ENCODE measurements around the gene ZNF511.

The ZNF511 gene

GRCh38 chr10:133275684-133276092 is 33.0 kb upstream of the ZNF511 start:
- WGBS: 46% methylated on average over 12 of the region's 12 CpGs
- H3K27ac ChIP-seq (ENCODE audit: low read depth, low read length): no peak overlapping the region
- 0 out of 2 replicates have a peak, but pooled peaks cover 3% of the 10 kb centered on the region for H3K4me1 ChIP-seq (ENCODE audit: insufficient read depth, low read length)
- no peaks in the 10 kb centered on the region for H3K9me3 ChIP-seq (ENCODE audit: insufficient read depth, low read depth, low read length)
- H3K4me3 ChIP-seq (ENCODE audit: low read length): no peak overlapping the region; the same call in 1 of the 2 replicates
- peaks cover 12% of the 10 kb centered on the region for H3K27me3 ChIP-seq (ENCODE audit: insufficient read depth, low read length)
- H3K36me3 ChIP-seq (ENCODE audit: insufficient read depth, low read length): peaks cover 15% of the 10 kb centered on the region; the same call in 1 of the 2 replicates
- H3K9ac ChIP-seq (ENCODE audit: low read depth, low read length): no peak overlapping the region

GRCh38 chr10:133276100-133276434 is 32.6 kb upstream of the ZNF511 start:
- H3K27me3 ChIP-seq (ENCODE audit: insufficient read depth, low read length): peaks cover 12% of the 10 kb centered on the region
- H3K36me3 ChIP-seq (ENCODE audit: insufficient read depth, low read length): peaks cover 15% of the 10 kb centered on the region; the same call in 1 of the 2 replicates
- H3K27ac ChIP-seq (ENCODE audit: low read depth, low read length): no peak overlapping the region
- 51% methylated on average over 6 of the region's 6 CpGs for WGBS
- H3K9ac ChIP-seq (ENCODE audit: low read depth, low read length): no peak overlapping the region
- H3K4me1 ChIP-seq (ENCODE audit: insufficient read depth, low read length): 0 out of 2 replicates have a peak, but pooled peaks cover 3% of the 10 kb centered on the region
- no peaks in the 10 kb centered on the region for H3K9me3 ChIP-seq (ENCODE audit: insufficient read depth, low read depth, low read length)
- peak overlapping the region; percentile 53 for H3K4me3 ChIP-seq (ENCODE audit: low read length)

- Histone ChIP-seq H3K4me3 (ENCODE audit: low read length) (peak within 1 kb of the TSS; percentile 53), H3K4me1 (ENCODE audit: insufficient read depth, low read length) (0 out of 2 replicates have a peak, but pooled peaks cover 3% of the 10 kb centered on the region), H3K9ac (ENCODE audit: low read depth, low read length) (no peak within 1 kb of the TSS; the same call in 1 of the 2 replicates), H3K9me3 (ENCODE audit: insufficient read depth, low read depth, low read length) (no peaks in the 10 kb centered on the region), H3K36me3 (ENCODE audit: insufficient read depth, low read length) (peaks cover 20% of the 10 kb centered on the region), H3K27ac (ENCODE audit: low read depth, low read length) (no peak within 1 kb of the TSS), H3K27me3 (ENCODE audit: insufficient read depth, low read length) (peaks cover 12% of the 10 kb centered on the region)
- WGBS: 8% methylated on average over 62 of the region's 63 CpGs
Measured at GRCh38 chr10:133276435-133277201, 32.1 kb upstream of the ZNF511 start, which contains the start of gene ADAM8. TSS of gene ADAM8 (minus strand) at chr10:133276868. CDS start at chr10:133276817, 51 bp downstream.

- H3K36me3 ChIP-seq (ENCODE audit: insufficient read depth, low read length): peaks cover 28% of the 10 kb centered on the region
- peaks cover 12% of the 10 kb centered on the region for H3K27me3 ChIP-seq (ENCODE audit: insufficient read depth, low read length)
- peak overlapping the region; percentile 53; the same call in 1 of the 2 replicates for H3K4me3 ChIP-seq (ENCODE audit: low read length)
- H3K9me3 ChIP-seq (ENCODE audit: insufficient read depth, low read depth, low read length): no peaks in the 10 kb centered on the region
- H3K4me1 ChIP-seq (ENCODE audit: insufficient read depth, low read length): 0 out of 2 replicates have a peak, but pooled peaks cover 3% of the 10 kb centered on the region
- 81% methylated on average over 25 of the region's 25 CpGs for WGBS
- H3K27ac ChIP-seq (ENCODE audit: low read depth, low read length): no peak overlapping the region
- no peak overlapping the region for H3K9ac ChIP-seq (ENCODE audit: low read depth, low read length)
Measured at GRCh38 chr10:133277277-133277992, 31.3 kb upstream of the ZNF511 start.

- Histone ChIP-seq H3K27ac (ENCODE audit: low read depth, low read length) (no peak overlapping the region), H3K4me1 (ENCODE audit: insufficient read depth, low read length) (0 out of 2 replicates have a peak, but pooled peaks cover 3% of the 10 kb centered on the region), H3K9ac (ENCODE audit: low read depth, low read length) (no peak overlapping the region), H3K9me3 (ENCODE audit: insufficient read depth, low read depth, low read length) (no peaks in the 10 kb centered on the region), H3K36me3 (ENCODE audit: insufficient read depth, low read length) (peaks cover 34% of the 10 kb centered on the region), H3K4me3 (ENCODE audit: low read length) (no peak overlapping the region), H3K27me3 (ENCODE audit: insufficient read depth, low read length) (peaks cover 12% of the 10 kb centered on the region)
- WGBS: 90% methylated on average over 12 of the region's 12 CpGs
Measured at GRCh38 chr10:133277993-133278576, 30.6 kb upstream of the ZNF511 start.

GRCh38 chr10:133278577-133279265 is 30.0 kb upstream of the ZNF511 start:
- WGBS: 88% methylated on average over 19 of the region's 19 CpGs
- Histone ChIP-seq H3K4me3 (ENCODE audit: low read length) (no peak overlapping the region), H3K36me3 (ENCODE audit: insufficient read depth, low read length) (peaks cover 40% of the 10 kb centered on the region), H3K9ac (ENCODE audit: low read depth, low read length) (no peak overlapping the region), H3K27ac (ENCODE audit: low read depth, low read length) (no peak overlapping the region), H3K9me3 (ENCODE audit: insufficient read depth, low read depth, low read length) (no peaks in the 10 kb centered on the region), H3K27me3 (ENCODE audit: insufficient read depth, low read length) (peaks cover 12% of the 10 kb centered on the region), H3K4me1 (ENCODE audit: insufficient read depth, low read length) (0 out of 2 replicates have a peak, but pooled peaks cover 3% of the 10 kb centered on the region)

- 0 out of 2 replicates have a peak, but pooled peaks cover 3% of the 10 kb centered on the region for H3K4me1 ChIP-seq (ENCODE audit: insufficient read depth, low read length)
- no peak overlapping the region for H3K27ac ChIP-seq (ENCODE audit: low read depth, low read length)
- peaks cover 12% of the 10 kb centered on the region for H3K27me3 ChIP-seq (ENCODE audit: insufficient read depth, low read length)
- H3K9me3 ChIP-seq (ENCODE audit: insufficient read depth, low read depth, low read length): no peaks in the 10 kb centered on the region
- 93% methylated on average over 24 of the region's 24 CpGs for WGBS
- no peak overlapping the region; the same call in 1 of the 2 replicates for H3K9ac ChIP-seq (ENCODE audit: low read depth, low read length)
- no peak overlapping the region for H3K4me3 ChIP-seq (ENCODE audit: low read length)
- peaks cover 49% of the 10 kb centered on the region for H3K36me3 ChIP-seq (ENCODE audit: insufficient read depth, low read length)
Measured at GRCh38 chr10:133279326-133280226, 29.1 kb upstream of the ZNF511 start.

GRCh38 chr10:133280391-133281059 is 28.2 kb upstream of the ZNF511 start:
- Histone ChIP-seq H3K9ac (ENCODE audit: low read depth, low read length) (no peak overlapping the region), H3K27ac (ENCODE audit: low read depth, low read length) (no peak overlapping the region), H3K9me3 (ENCODE audit: insufficient read depth, low read depth, low read length) (no peaks in the 10 kb centered on the region), H3K4me3 (ENCODE audit: low read length) (no peak overlapping the region), H3K27me3 (ENCODE audit: insufficient read depth, low read length) (peaks cover 11% of the 10 kb centered on the region), H3K36me3 (ENCODE audit: insufficient read depth, low read length) (peaks cover 58% of the 10 kb centered on the region), H3K4me1 (ENCODE audit: insufficient read depth, low read length) (0 out of 2 replicates have a peak, but pooled peaks cover 3% of the 10 kb centered on the region)
- 91% methylated on average over 10 of the region's 10 CpGs for WGBS

GRCh38 chr10:133281084-133281483 is 27.6 kb upstream of the ZNF511 start:
- peaks cover 64% of the 10 kb centered on the region for H3K36me3 ChIP-seq (ENCODE audit: insufficient read depth, low read length)
- H3K27ac ChIP-seq (ENCODE audit: low read depth, low read length): no peak overlapping the region
- 95% methylated on average over 14 of the region's 15 CpGs for WGBS
- no peaks in the 10 kb centered on the region for H3K9me3 ChIP-seq (ENCODE audit: insufficient read depth, low read depth, low read length)
- 0 out of 2 replicates have a peak, but pooled peaks cover 3% of the 10 kb centered on the region for H3K4me1 ChIP-seq (ENCODE audit: insufficient read depth, low read length)
- no peak overlapping the region for H3K4me3 ChIP-seq (ENCODE audit: low read length)
- no peak overlapping the region for H3K9ac ChIP-seq (ENCODE audit: low read depth, low read length)
- H3K27me3 ChIP-seq (ENCODE audit: insufficient read depth, low read length): peaks cover 6% of the 10 kb centered on the region

All from HUES64 (cell line).